Activated B cell treated with CpG ODN at 0.5 μM for 24 hours (primary cell): ENCODE results near the gene NBEAL2. TPM values are rescaled to one million over a fixed set of nuclear protein-coding genes. Genes with fewer than 3 reads are reported as not detected.

Experiments used
- ATAC-seq: fragments of 200-7000 bp; cut with Tn5 transposase; one replicate; pipeline ENCODE4 v1.10.0; 2021; ENCODE audit warnings: low read depth, mild to moderate bottlenecking, moderate library complexity
- CTCF ChIA-PET: fragments of 350-600 bp; sonication (Branson Sonifier 250); formaldehyde crosslinking; loops from one replicate; lab custom pipeline; 2021; ENCODE audit warnings: antibody characterized with exemption; lab: Charles Lee
- POLR2A ChIA-PET: fragments of 350-600 bp; sonication (Branson Sonifier 250); formaldehyde crosslinking; loops from one replicate; lab custom pipeline; 2021; ENCODE audit warnings: antibody characterized with exemption; lab: Charles Lee
- DNase-seq: peaks from one replicate; pipeline ENCODE4 v3.0.0; 2022
- H3K27ac Mint-ChIP-seq: one replicate; pipeline ENCODE4 v1.8.0; 2020; ENCODE audit warnings: mixed read lengths
- H3K27me3 Mint-ChIP-seq: one replicate; pipeline ENCODE4 v1.8.0; 2021; ENCODE audit warnings: mixed read lengths
- H3K36me3 Mint-ChIP-seq: one replicate; pipeline ENCODE4 v1.8.0; 2021; ENCODE audit warnings: low read depth, mixed read lengths
- H3K4me1 Mint-ChIP-seq: one replicate; pipeline ENCODE4 v1.8.0; 2021; ENCODE audit warnings: mixed read lengths
- H3K4me3 Mint-ChIP-seq: one replicate; pipeline ENCODE4 v1.8.0; 2020; ENCODE audit warnings: mild to moderate bottlenecking, mixed read lengths
- H3K9me3 Mint-ChIP-seq: one replicate; pipeline ENCODE4 v1.8.0; 2020; ENCODE audit warnings: mixed read lengths
- CTCF ChIP-seq: fragments of 200-600 bp; IDR thresholded peaks from one replicate; pipeline ENCODE4 v1.8.0; 2022; ENCODE audit warnings: antibody characterized with exemption, mild to moderate bottlenecking
- intact Hi-C: fragments of 100-400 bp; cut with micrococcal nuclease; formaldehyde crosslinking; loops from one replicate; pipeline ENCODE4 v1.15.1; 2024
- total RNA-seq: library from RNA; stranded (reverse); gene quantifications from 2 replicates; pipeline ENCODE4 v1.2.3, GENCODE V29; 2022

The NBEAL2 gene
- total RNA-seq, 1 donor from 2014 or later: 98.6 TPM

- POLR2A ChIA-PET: interaction anchor here (1.0 kb wide), 1 partner anchor 15 kb away, joined by 4 read pairs; no protein-coding TSS in a partner anchor
- DNase-seq (no peak), ATAC-seq (no peak)
- Mint-ChIP-seq H3K4me3 (peak overlapping the region; percentile 56), H3K4me1 (peaks cover 88% of the 10 kb centered on the region), H3K9me3 (no peaks in the 10 kb centered on the region), H3K36me3 (peaks cover 47% of the 10 kb centered on the region), H3K27me3 (no peaks in the 10 kb centered on the region), H3K27ac (peak overlapping the region; percentile 86)
- TF ChIP-seq CTCF: no peak
- intact Hi-C loops: loop anchor here (10.0 kb wide), 2 partner anchors 436 to 544 kb away; partner anchors contain the start of gene ELP6
- CTCF ChIA-PET: interaction anchor here (1.4 kb wide), 1 partner anchor 48 kb away, joined by 4 read pairs; no protein-coding TSS in a partner anchor
These were observed 8.3 kb upstream of the NBEAL2 start for GRCh38 chr3:46971151-46971550.

- peak overlapping the region; percentile 56 for H3K4me3 Mint-ChIP-seq
- peak overlapping the region; percentile 86 for H3K27ac Mint-ChIP-seq
- TF ChIP-seq CTCF: no peak
- intact Hi-C loops: loop anchor here (1.0 to 10.0 kb wide), 3 partner anchors 40 to 543 kb away; partner anchors contain the start of gene ELP6
- POLR2A ChIA-PET: no interaction called here
- peaks cover 51% of the 10 kb centered on the region for H3K36me3 Mint-ChIP-seq
- CTCF ChIA-PET: interaction anchor here (0.6 kb wide), 1 partner anchor 76 kb away, joined by 4 read pairs; no protein-coding TSS in a partner anchor
- ATAC-seq: no peak
- no peak for DNase-seq
- no peaks in the 10 kb centered on the region for H3K27me3 Mint-ChIP-seq
- H3K9me3 Mint-ChIP-seq: no peaks in the 10 kb centered on the region
- peaks cover 87% of the 10 kb centered on the region for H3K4me1 Mint-ChIP-seq
These were observed 7.7 kb upstream of the NBEAL2 start for GRCh38 chr3:46971742-46972141.

GRCh38 chr3:46972396-46972795, 7.1 kb upstream of the NBEAL2 start:
- no peak for ATAC-seq
- intact Hi-C loops: loop anchor here (1.0 to 10.0 kb wide), 3 partner anchors 41 to 542 kb away; partner anchors contain the start of gene ELP6
- H3K27ac Mint-ChIP-seq: peak overlapping the region; percentile 86
- no peaks in the 10 kb centered on the region for H3K27me3 Mint-ChIP-seq
- H3K4me3 Mint-ChIP-seq: peak overlapping the region; percentile 63
- H3K36me3 Mint-ChIP-seq: peaks cover 44% of the 10 kb centered on the region
- ChIA-PET POLR2A (interaction anchor here (0.7 to 8.3 kb wide), 3 partner anchors 21 to 51 kb away, joined by 4 to 189 read pairs (median 4); no protein-coding TSS in a partner anchor), CTCF (interaction anchor here (0.6 kb wide), 1 partner anchor 77 kb away, joined by 4 read pairs; no protein-coding TSS in a partner anchor)
- H3K4me1 Mint-ChIP-seq: peaks cover 85% of the 10 kb centered on the region
- no peak for DNase-seq
- H3K9me3 Mint-ChIP-seq: no peaks in the 10 kb centered on the region
- no peak for TF ChIP-seq CTCF

- POLR2A ChIA-PET: interaction anchor here (0.9 to 8.3 kb wide), 5 partner anchors 8 to 45 kb away, joined by 3 to 189 read pairs (median 7); no protein-coding TSS in a partner anchor
- peak overlapping the region; percentile 97 for H3K4me3 Mint-ChIP-seq
- H3K36me3 Mint-ChIP-seq: peaks cover 30% of the 10 kb centered on the region
- DNase-seq (no peak), ATAC-seq (peak; percentile 15)
- TF ChIP-seq CTCF: no peak
- H3K9me3 Mint-ChIP-seq: no peaks in the 10 kb centered on the region
- H3K4me1 Mint-ChIP-seq: peaks cover 82% of the 10 kb centered on the region
- H3K27ac Mint-ChIP-seq: peak overlapping the region; percentile 97
- H3K27me3 Mint-ChIP-seq: no peaks in the 10 kb centered on the region
- CTCF ChIA-PET: interaction anchor here (0.6 to 1.2 kb wide), 4 partner anchors 11 to 65 kb away, joined by 3 to 5 read pairs (median 3); no protein-coding TSS in a partner anchor
- intact Hi-C loops: loop anchor here (1.0 to 10.0 kb wide), 8 partner anchors 9 to 540 kb away; partner anchors contain the start of genes ELP6, PTPN23 and SETD2
These were observed 4.9 kb upstream of the NBEAL2 start for GRCh38 chr3:46974421-46975171.
